Hematopoietic multipotent progenitor cell treated with erythropoietin and hydrocortisone succinate and interleukin-3 and kit ligand, for 15 days (in vitro differentiated cells): ENCODE measurements around the gene TBC1D5.
A peak's percentile ranks its signal among the peaks of the same experiment; 100 is the strongest.

ENCODE experiments used
- DNase-seq: peaks from one replicate; pipeline ENCODE4 v3.0.0-alpha.2; 2015; ENCODE audit warnings: low spot score

TBC1D5 gene

DNA sequence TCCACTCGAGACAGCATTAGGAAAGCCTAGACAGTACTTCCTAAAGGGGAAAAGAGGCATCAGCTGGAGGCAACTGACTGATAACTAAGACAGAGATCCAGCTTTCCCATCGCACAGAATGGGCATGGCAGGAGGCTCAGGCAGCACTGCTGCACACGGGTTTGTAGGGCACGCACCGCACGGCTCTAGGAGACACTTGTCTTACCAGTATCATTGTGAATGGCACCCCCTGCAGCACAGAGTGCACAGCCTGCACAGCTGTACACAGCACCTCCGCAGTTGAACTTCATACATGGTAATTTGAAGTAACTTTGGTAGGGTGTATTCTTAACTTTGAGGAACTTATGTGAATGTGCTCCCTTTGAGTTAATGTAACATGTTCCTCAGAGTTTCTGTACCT is 576.1 kb downstream of the TBC1D5 start:
- no peak for DNase-seq

DNA sequence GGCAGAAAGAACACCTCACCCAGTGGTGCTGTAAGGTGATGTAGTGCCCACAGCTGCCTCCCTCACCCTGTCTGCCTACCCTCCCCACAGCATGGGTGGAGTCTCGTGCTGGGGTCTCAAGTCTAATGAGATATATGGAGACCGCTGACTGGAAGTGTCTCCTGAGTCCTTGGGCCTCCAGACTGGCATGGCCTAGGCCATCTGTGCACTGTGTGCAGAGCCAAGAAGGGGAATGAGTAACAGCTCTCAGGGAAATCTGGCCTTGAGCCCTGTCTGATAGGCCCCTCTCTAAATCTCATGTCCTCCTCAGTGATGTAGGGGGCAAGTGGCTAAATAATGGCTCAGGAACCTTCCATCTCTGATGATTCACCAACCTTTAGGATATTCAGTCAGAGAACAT is 580.3 kb downstream of the TBC1D5 start:
- DNase-seq: no peak

DNA sequence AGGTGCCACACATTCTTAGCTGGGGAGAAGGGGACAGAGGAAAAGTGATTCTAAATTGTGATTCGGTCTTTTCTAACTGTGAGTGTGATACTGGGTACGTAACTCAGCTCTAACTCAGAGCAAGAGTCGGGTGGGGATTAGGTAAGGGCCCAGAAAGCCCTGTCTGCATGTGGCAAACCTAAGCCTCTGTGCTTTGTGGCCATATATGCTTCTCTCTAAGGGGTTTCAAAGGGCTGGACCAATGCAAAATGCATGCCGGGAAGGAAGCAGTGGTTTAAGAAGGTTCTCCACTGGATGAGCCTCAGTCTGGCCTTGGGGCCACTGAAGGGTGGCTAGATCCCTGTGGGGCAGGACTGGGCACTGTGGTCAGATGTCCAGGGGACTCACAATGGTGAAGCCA is 581.8 kb downstream of the TBC1D5 start:
- DNase-seq: no peak

- no peak for DNase-seq
Observed at GRCh38 chr3:17158941-17159682, 583.3 kb downstream of the TBC1D5 start.

DNA sequence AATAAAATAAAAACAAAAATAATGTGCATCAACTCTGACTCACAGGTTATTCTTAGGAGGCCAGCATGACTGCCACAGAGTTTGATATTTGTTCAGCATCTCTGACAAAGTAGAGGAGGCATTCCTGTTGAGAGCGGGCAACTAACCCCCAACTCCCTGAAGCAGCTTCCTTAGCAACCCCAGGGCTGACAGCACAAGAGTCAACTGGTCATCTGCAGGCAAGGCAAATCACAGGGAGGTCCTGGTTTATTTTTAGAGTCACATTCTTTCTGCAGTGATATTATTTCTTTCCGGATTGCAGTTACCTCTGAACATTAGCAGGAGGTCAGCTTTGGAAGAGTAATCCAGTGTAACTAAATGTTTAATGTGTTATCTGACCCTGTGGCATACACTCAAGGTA is 584.7 kb downstream of the TBC1D5 start:
- no peak for DNase-seq

GRCh38 chr3:17156864-17157263 is 585.6 kb downstream of the TBC1D5 start:
- DNase-seq: no peak

- DNase-seq: no peak
Observed at GRCh38 chr3:17155951-17156350, 586.5 kb downstream of the TBC1D5 start.

GRCh38 chr3:17154941-17155340 is 587.5 kb downstream of the TBC1D5 start:
- DNase-seq: no peak

- DNase-seq: no peak
Observed at GRCh38 chr3:17154221-17154620, 588.2 kb downstream of the TBC1D5 start.

DNA sequence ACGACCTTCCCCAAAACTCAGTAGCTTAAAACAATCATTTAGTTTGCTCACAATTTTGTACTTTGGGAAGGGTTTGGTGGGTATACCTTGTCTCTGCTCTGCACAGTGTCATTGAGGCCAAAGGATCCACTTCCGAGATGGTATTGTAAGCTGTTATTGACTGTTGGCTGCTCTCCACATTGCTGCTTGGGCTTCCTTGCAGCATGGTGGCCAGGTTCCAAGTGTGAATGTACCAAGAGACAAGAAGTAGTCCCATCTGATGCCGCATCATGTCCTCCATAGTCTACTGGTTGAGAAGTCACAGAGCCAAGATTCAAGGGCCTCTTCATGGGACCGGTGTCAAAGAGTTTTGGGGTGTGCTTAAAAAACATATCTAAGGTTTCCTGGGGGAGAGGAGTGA is 589.2 kb downstream of the TBC1D5 start:
- DNase-seq: no peak

- peak; percentile 62 for DNase-seq
Observed at GRCh38 chr3:17151598-17152373, 590.6 kb downstream of the TBC1D5 start.

DNA sequence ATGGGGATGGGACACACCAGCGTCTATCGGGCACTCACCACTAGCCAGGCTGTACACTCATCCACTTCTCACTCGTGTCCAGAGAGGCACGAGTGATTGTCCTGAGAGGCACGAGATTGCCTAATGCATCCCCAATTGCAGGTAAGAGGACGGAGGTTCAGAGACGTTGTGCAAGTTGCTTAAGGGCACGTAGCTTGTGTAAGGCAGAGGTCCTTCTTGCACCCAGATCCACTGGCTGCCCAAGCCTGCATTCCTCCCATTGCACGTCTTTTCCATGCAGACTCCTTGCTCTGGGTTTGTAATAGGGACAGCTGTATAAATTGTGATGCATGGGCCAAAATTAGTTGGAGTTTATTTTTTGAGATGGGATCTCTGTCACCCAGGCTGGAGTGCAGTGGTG is 593.4 kb downstream of the TBC1D5 start:
- DNase-seq: no peak

DNA sequence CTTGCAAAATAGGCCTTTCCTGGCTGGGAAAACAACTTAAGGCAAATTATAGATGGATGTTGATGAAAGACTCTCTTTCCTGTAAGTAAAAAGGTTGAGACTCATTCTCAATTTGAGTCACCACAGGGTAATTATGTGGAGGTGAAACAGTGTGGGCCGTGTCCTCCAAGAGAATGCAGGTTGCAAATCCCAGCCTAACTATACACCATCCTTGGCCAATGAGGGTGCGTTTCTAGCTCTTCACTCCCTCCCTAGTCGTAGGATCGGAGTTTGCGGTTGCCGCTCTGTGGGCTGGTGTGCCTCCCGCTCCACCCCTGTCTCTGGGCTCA is 597.8 kb downstream of the TBC1D5 start:
- DNase-seq: no peak

- DNase-seq: no peak
Observed at GRCh38 chr3:17143893-17144664, 598.4 kb downstream of the TBC1D5 start.

- DNase-seq: no peak
Observed at GRCh38 chr3:17142516-17142915, 599.9 kb downstream of the TBC1D5 start.

DNA sequence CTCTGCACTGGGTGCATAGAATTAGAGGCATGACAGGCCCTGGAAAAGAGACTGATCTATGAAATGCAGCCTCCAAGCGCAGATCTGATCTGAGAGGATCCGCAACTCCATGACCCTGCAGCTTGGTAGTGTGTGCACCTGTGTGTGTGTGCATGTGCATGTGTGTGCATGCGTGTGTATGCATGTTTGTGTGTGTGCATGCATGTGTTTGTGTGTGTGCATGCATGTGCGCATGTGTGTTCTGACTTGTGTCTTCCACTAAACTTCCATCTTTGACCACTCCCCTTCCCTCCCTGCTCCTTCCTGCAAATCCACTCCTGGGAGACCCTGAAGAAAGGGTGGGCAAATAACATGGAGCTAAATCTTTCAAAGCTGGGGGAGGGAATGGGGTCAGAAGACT is 600.7 kb downstream of the TBC1D5 start:
- no peak for DNase-seq

DNA sequence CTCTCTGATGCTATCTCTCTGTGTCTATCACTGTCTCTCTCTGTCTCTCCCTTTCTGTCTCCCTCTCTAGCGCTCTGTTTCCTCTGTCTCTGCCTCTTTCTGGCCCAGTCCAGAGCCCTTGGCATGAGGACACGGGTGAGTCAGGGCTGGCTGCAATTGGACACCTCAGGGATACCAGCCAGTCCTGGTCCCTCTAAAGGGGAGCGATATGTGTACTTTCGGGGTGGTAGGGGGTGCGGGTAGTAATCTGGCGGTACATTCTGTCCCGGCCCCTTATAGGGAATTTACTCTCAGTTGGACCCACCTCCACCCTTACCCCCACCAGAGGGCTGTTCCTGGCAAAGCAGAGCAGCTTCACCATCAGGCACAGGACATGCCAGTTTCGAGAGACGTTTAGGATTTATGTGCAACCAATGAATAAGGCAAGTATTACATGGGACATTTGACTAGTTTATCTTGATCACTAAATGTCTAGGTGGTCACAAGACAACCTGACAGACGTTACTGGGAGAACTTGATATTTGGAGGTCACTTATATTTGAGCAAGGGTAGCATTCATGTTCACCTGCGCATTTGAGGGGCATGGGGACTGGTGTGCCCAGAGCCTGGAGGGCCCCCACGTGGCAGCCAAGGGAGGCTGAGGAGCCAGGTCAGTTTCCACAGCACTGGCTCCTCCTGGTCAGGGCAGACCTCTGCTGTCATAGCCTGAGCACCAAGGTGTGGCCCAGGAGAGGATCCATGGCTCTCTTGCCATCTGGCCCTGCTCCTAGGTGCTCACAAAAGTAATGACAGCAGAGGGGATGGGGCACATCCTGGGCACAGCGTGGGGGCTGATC is 601.5 kb downstream of the TBC1D5 start:
- no peak for DNase-seq

DNA sequence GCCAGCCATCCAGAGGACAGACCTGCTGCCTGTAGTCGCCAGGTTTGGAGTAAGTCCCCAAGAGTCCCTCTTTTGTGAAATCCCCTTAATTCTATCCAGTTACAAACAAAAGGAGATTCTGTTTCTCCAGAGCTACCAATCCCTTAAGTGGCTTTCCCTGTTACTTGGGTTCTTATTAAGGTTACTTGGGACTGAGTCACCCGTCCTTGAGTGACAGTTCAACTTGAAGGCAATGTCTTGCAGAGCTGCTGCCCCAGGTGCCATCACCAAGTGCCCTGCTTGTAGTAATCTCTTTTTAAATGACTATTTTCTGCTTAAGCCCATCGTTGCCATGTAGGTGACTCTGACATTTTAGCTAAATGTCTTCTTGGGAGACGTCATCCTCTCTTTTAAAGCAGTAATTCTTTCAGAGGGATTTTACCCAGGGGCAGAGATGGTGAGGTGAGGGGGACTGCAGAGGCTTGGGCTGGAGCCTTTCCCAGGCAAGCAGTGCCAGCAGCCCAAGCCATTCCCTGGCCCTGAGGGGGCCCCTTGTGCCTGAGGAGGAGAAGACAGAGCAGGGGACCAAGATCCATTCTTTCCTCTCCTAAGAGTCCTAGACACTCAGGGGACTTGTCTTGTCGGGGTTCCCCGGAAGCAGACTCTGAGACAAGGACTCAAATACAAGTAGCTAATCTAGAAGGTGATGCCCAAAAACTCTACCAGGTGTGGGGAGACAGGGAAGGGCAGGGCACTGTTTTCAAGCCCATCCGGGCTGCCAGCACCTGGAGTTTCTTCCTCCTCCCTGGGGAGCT is 604.0 kb downstream of the TBC1D5 start:
- no peak for DNase-seq

DNA sequence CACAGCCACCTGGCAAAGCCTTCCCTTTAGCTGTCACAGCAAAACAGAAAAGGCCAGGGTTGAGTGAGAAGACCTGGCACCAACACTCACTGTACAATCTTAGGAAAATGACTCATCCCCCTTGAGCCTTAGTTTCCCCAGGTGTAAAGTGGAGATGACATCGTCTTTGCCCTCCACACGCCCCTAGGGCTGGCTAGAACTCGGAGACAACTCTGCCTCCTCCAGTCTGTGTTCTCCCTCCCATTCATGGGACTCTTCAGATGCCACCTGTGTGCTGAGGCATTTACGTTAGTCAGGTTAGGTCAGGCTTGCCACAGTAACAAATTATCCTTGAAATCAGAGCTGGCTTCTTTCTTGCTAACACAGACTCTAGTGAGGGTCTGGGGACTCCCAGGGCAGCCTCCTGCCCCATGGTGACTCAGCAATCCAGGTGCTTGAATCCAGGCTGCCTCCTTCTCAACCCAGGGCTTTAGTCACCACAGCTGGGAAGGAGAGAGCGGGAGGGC is 605.1 kb downstream of the TBC1D5 start:
- DNase-seq: no peak

DNA sequence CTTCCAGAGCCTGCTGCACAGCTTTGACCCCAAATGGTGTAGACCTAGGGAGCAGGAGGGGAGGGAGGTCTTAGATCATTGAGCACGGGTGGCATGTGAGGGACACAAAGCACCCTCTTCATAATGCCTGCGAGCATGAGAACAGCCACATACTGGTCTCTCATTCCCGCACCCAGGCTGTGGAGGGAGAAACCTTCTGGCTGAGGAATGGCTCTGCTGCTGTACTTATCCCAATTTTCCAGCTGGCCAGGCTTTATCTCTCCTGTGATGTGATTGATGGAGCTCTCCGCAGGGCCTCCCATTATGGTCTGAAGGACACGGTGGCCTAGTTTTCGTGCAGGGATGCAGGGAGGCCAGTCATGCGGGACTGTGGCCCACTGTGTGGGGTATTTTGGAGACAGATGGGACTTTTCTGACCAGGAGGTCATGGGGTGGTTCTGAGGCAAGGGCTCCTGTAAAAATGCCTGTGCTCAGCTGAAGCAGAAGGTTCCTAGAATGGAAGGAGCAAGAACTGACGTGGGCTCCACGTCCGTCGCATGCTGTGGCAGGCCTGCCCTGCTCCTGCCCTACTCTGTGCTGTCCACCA is 606.2 kb downstream of the TBC1D5 start:
- DNase-seq: no peak

DNA sequence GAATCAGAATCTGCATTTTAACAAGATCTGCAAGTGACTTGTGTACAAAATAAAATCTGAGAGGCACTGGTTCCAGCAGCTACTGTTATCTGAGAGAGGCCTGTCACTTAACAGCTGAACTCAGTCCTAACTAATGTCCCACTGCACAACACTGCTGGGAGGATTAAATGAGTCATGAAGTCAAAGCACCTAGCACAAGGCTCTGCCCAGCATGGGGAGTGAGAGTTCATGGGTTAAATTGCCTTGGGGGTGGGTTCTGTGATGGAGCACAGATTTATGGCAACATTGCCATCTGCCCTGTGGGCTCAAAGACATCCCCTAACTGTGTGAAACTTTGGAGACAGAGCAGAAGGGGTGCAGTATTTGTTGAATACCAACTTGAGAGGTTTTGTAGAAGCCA is 606.7 kb downstream of the TBC1D5 start:
- no peak for DNase-seq
